CD14-positive monocyte (primary cell): ENCODE data around the gene MVP. TPM values are rescaled to one million over a fixed set of nuclear protein-coding genes. Genes with fewer than 3 reads are reported as not detected.
A peak's percentile ranks its signal among the peaks of the same experiment; 100 is the strongest.

Experiments
- DNase-seq, 3 donors: peaks; one replicate each; pipeline ENCODE4 v3.0.0-alpha.2; 2011 to 2022
- H2AFZ ChIP-seq: 2 replicates; pipeline ENCODE4 v1.6.0; 2012; ENCODE audit warnings: mild to moderate bottlenecking, low read depth, low read length, inconsistent platforms; ENCODE audit not compliant: insufficient read depth, poor library complexity, severe bottlenecking
- H3K27ac ChIP-seq, 2 donors: 1 replicate in 1 of 2; 2 replicates in 1 of 2; pipeline ENCODE4 v1.5.1; 2012 to 2013; ENCODE audit warnings: low read length in 2 of 2, control low read depth in 1 of 2, inconsistent platforms in 1 of 2, low read depth in 1 of 2, mild to moderate bottlenecking in 1 of 2
- H3K27me3 ChIP-seq, 2 donors: one replicate each; pipeline versions ENCODE4 v1.6.0 to v1.6.1; 2011 to 2013; ENCODE audit warnings: low read length in 2 of 2; ENCODE audit not compliant: control insufficient read depth in 2 of 2, insufficient read depth in 2 of 2
- H3K36me3 ChIP-seq, 2 donors: replicated peaks in 1 of 2; 1 replicate in 1 of 2; 2 replicates in 1 of 2; pipeline versions ENCODE4 v1.5.1 to v1.6.1; 2012 to 2013; ENCODE audit warnings: low read length in 2 of 2, control low read depth in 1 of 2, inconsistent platforms in 1 of 2, mild to moderate bottlenecking in 1 of 2; ENCODE audit not compliant: insufficient read depth in 2 of 2, control insufficient read depth in 1 of 2
- H3K4me1 ChIP-seq, 2 donors: 1 replicate in 1 of 2; 2 replicates in 1 of 2; pipeline versions ENCODE4 v1.5.1 to v1.6.1; 2012 to 2013; ENCODE audit warnings: low read length in 2 of 2, control low read depth in 1 of 2, inconsistent platforms in 1 of 2, mild to moderate bottlenecking in 1 of 2, moderate library complexity in 1 of 2; ENCODE audit not compliant: insufficient read depth in 2 of 2, control insufficient read depth in 1 of 2
- H3K4me2 ChIP-seq: replicated peaks from 2 replicates; pipeline ENCODE3; 2012; ENCODE audit warnings: low read length, moderate library complexity, mild to moderate bottlenecking; ENCODE audit not compliant: poor library complexity, severe bottlenecking; ENCODE audit errors: extremely low read depth
- H3K4me3 ChIP-seq, 3 experiments: fragments of 200-600 bp in 1 of 3; sonication (generic) in 1 of 3; replicated peaks in 1 of 3; 1 replicate in 2 of 3; 2 replicates in 1 of 3; pipeline ENCODE4 v1.5.1; 2011 to 2013; ENCODE audit warnings: low read length in 3 of 3, mild to moderate bottlenecking in 3 of 3, control low read depth in 2 of 3, low read depth in 2 of 3, inconsistent platforms in 1 of 3, moderate library complexity in 1 of 3
- H3K79me2 ChIP-seq: 2 replicates; pipeline ENCODE4 v1.6.0; 2012; ENCODE audit warnings: mild to moderate bottlenecking, control low read depth, inconsistent platforms, low read length, moderate library complexity; ENCODE audit not compliant: insufficient read depth
- H3K9ac ChIP-seq: 2 replicates; pipeline ENCODE4 v1.6.0; 2017; ENCODE audit warnings: low read length, mild to moderate bottlenecking; ENCODE audit not compliant: insufficient read depth, poor library complexity, severe bottlenecking
- H3K9me3 ChIP-seq, 2 donors: replicated peaks in 1 of 2; 1 replicate in 1 of 2; 2 replicates in 1 of 2; pipeline versions ENCODE4 v1.5.1 to v1.6.1; 2012 to 2013; ENCODE audit warnings: low read length in 2 of 2, control low read depth in 1 of 2; ENCODE audit not compliant: control insufficient read depth in 1 of 2, insufficient read depth in 1 of 2
- H4K20me1 ChIP-seq: 2 replicates; pipeline ENCODE4 v1.6.0; 2012; ENCODE audit warnings: mild to moderate bottlenecking, low read length, control low read depth, moderate library complexity; ENCODE audit not compliant: insufficient read depth
- H3K27ac Mint-ChIP-seq, 7 donors: one replicate each; pipeline ENCODE4 v1.8.0; 2020; ENCODE audit warnings: mild to moderate bottlenecking in 7 of 7, mixed read lengths in 7 of 7, moderate library complexity in 6 of 7, inconsistent platforms in 2 of 7
- H3K27me3 Mint-ChIP-seq, 3 donors: one replicate each; pipeline ENCODE4 v1.8.0; 2021 to 2022; ENCODE audit warnings: low read depth in 3 of 3, mild to moderate bottlenecking in 3 of 3, mixed read lengths in 3 of 3, moderate library complexity in 3 of 3, inconsistent platforms in 1 of 3
- H3K36me3 Mint-ChIP-seq, 2 donors: one replicate each; pipeline ENCODE4 v1.8.0; 2020; ENCODE audit warnings: mixed read lengths in 2 of 2, inconsistent platforms in 1 of 2, mild to moderate bottlenecking in 1 of 2
- H3K4me1 Mint-ChIP-seq: one replicate; pipeline ENCODE4 v1.8.0; 2020; ENCODE audit warnings: mild to moderate bottlenecking, mixed read lengths
- H3K4me3 Mint-ChIP-seq, 2 donors: one replicate each; pipeline ENCODE4 v1.8.0; 2020; ENCODE audit warnings: mild to moderate bottlenecking in 2 of 2, mixed read lengths in 2 of 2, moderate library complexity in 1 of 2
- H3K9me3 Mint-ChIP-seq, 7 donors: one replicate each; pipeline ENCODE4 v1.8.0; 2020 to 2022; ENCODE audit warnings: mixed read lengths in 7 of 7, mild to moderate bottlenecking in 6 of 7, moderate library complexity in 6 of 7, inconsistent platforms in 2 of 7
- CTCF ChIP-seq: fragments of 200-600 bp; IDR thresholded peaks from one replicate; pipeline ENCODE4 v1.8.0; 2022; ENCODE audit warnings: antibody characterized with exemption, mild to moderate bottlenecking
- WGBS: methylation state at CpG from one replicate; pipeline ENCODE4 v1.1.5; 2013; ENCODE audit warnings: missing lambda C conversion rate; ENCODE audit not compliant: insufficient coverage; 5-methylcytosine and 5-hydroxymethylcytosine counted together
- intact Hi-C, 2 donors: fragments of 100-400 bp; cut with micrococcal nuclease; formaldehyde crosslinking; loops; one replicate each; pipeline versions ENCODE4 v1.15.0 to v1.15.1; 2023
- polyA plus RNA-seq, 3 donors: library from polyadenylated mRNA; depleted of rRNA in 1 of 3; unstranded in 2 of 3; stranded (reverse) in 1 of 3; fragments of 300-500 nt in 2 of 3; fragments of >200 nt in 1 of 3; fragmentation: Illumina TruSeq in 2 of 3; gene quantifications; 1 replicate in 2 of 3; 2 replicates in 1 of 3; pipeline ENCODE4 v1.2.3, GENCODE V29; 2012 to 2021

The MVP gene
- polyA plus RNA-seq, 3 donors: 146 to 274 (median 185) TPM

GRCh38 chr16:29860218-29860617 is 40.0 kb downstream of the MVP start:
- Histone ChIP-seq H3K4me1 (peaks cover 13 to 24% of the 10 kb centered on the region in 2 donors), H3K27me3 (no peaks in the 10 kb centered on the region), H3K9me3 (no peaks in the 10 kb centered on the region), H4K20me1 (peaks cover 23% of the 10 kb centered on the region), H3K36me3 (peaks cover 30 to 34% of the 10 kb centered on the region in 2 donors), H3K79me2 (peaks cover 23% of the 10 kb centered on the region), H3K4me2 (no peak overlapping the region), H3K9ac (no peak overlapping the region), H2AFZ (no peak overlapping the region), H3K4me3 (no peak overlapping the region), H3K27ac (no peak overlapping the region)
- WGBS: 98% methylated on average over 5 of the region's 9 CpGs
- Mint-ChIP-seq H3K27me3 (peaks cover 0 to 3% (median 2%) of the 10 kb centered on the region in 3 donors), H3K4me3 (no peak overlapping the region), H3K4me1 (peaks cover 23% of the 10 kb centered on the region), H3K9me3 (peaks cover 0 to 2% (median 0%) of the 10 kb centered on the region in 7 donors), H3K36me3 (peaks cover 33 to 40% of the 10 kb centered on the region in 2 donors), H3K27ac (no peak overlapping the region)
- intact Hi-C loops: loop anchor here (5.0 to 10.0 kb wide), 4 partner anchors 38 to 115 kb away; partner anchors contain the start of genes KCTD13 (in 1 of the 2), MVP (in 1 of the 2), PAGR1 (in 1 of the 2) and TAOK2 (in 1 of the 2)
- DNase-seq: no peak
- TF ChIP-seq CTCF: no peak

- H3K4me3 ChIP-seq: peak overlapping the region; percentile 66 to 98 (median 75)
- Mint-ChIP-seq H3K4me1 (peaks cover 23% of the 10 kb centered on the region), H3K27me3 (peaks cover 0 to 11% (median 0%) of the 10 kb centered on the region in 3 donors), H3K9me3 (peaks cover 0 to 2% (median 0%) of the 10 kb centered on the region in 7 donors), H3K4me3 (peak overlapping the region; percentile 94 to 98), H3K27ac (peak overlapping the region; percentile 78 to 99 (median 87)), H3K36me3 (peaks cover 31 to 40% of the 10 kb centered on the region in 2 donors)
- H3K9me3 ChIP-seq: no peaks in the 10 kb centered on the region
- peak overlapping the region; percentile 94 for H2AFZ ChIP-seq
- peak overlapping the region; percentile 83 for H3K4me2 ChIP-seq
- intact Hi-C loops: loop anchor here (2.0 to 10.0 kb wide), 5 partner anchors 40 to 112 kb away; partner anchors contain the start of genes KCTD13 (in 1 of the 2), MVP (in 1 of the 2), PAGR1 (in 1 of the 2) and TAOK2 (in 1 of the 2)
- no peaks in the 10 kb centered on the region for H3K27me3 ChIP-seq
- peaks cover 23% of the 10 kb centered on the region for H3K79me2 ChIP-seq
- H3K4me1 ChIP-seq: peaks cover 13 to 24% of the 10 kb centered on the region in 2 donors
- no peak for TF ChIP-seq CTCF
- H3K27ac ChIP-seq: peak overlapping the region in 1 of 2 donors; percentile 100
- H3K36me3 ChIP-seq: peaks cover 30 to 34% of the 10 kb centered on the region in 2 donors
- 0% methylated on average over 26 of the region's 27 CpGs for WGBS
- no peak for DNase-seq
- H3K9ac ChIP-seq: peak overlapping the region; percentile 89
- peaks cover 23% of the 10 kb centered on the region for H4K20me1 ChIP-seq
Observed at GRCh38 chr16:29862383-29862883, 42.2 kb downstream of the MVP start.
